Thyroid gland (tissue), 4 donors: Measurements from ENCODE around the gene FAM90A26.

Source experiments
- POLR2A ChIP-seq, 2 donors: fragments of 450-650 bp; IDR thresholded peaks; one replicate each; pipeline ENCODE4 v1.6.1; 2017; ENCODE audit warnings: antibody characterized with exemption in 2 of 2, mild to moderate bottlenecking in 2 of 2, moderate library complexity in 1 of 2
- TF ChIP-seq, protein P1 (sequence below), 6 experiments: fragments of 200-600 bp in 3 of 6; fragments of 450-650 bp in 3 of 6; sonication (generic) in 3 of 6; IDR thresholded peaks; one replicate each; pipeline ENCODE4 v1.5.1; 2016 to 2019; ENCODE audit warnings: antibody characterized with exemption in 6 of 6, mild to moderate bottlenecking in 2 of 6, inconsistent platforms in 1 of 6, moderate library complexity in 1 of 6

DNA sequence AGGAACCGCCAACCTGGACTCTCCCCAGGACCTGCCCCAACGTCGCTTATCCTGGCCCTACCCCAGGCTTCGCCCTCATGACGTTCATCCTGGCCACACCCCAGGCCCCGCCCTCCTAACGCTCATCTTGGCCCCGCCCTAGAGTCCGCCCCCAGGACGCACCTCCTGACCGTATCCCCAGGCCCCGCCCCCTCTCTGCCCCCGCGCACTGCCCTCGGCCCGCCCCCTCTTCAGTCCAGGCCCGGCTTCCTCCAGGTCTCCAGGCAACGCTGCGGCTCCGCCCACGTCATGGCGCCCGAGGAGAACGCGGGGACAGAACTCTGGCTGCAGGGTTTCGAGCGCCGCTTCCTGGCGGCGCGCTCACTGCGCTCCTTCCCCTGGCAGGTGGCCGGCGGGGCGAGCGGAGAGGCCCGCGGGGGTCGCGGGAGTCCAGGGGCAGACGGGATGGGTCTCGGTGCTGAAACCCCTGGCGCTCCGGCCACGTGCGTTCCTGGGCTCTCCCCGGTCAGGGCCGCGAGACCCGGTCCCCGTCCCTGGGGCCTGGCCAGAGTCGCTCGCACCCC, 17.1 kb upstream of the FAM90A26 start:
- TF ChIP-seq, protein P1, sequence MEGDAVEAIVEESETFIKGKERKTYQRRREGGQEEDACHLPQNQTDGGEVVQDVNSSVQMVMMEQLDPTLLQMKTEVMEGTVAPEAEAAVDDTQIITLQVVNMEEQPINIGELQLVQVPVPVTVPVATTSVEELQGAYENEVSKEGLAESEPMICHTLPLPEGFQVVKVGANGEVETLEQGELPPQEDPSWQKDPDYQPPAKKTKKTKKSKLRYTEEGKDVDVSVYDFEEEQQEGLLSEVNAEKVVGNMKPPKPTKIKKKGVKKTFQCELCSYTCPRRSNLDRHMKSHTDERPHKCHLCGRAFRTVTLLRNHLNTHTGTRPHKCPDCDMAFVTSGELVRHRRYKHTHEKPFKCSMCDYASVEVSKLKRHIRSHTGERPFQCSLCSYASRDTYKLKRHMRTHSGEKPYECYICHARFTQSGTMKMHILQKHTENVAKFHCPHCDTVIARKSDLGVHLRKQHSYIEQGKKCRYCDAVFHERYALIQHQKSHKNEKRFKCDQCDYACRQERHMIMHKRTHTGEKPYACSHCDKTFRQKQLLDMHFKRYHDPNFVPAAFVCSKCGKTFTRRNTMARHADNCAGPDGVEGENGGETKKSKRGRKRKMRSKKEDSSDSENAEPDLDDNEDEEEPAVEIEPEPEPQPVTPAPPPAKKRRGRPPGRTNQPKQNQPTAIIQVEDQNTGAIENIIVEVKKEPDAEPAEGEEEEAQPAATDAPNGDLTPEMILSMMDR (IDR thresholded peaks at IDR 0.05) = peak in 1 of 6 experiments; percentile 18
- peak in 1 of 2 donors; percentile 70 for TF ChIP-seq POLR2A (IDR thresholded peaks at IDR 0.05)
